Measurements from ENCODE around the gene UBE3C. TPM values are rescaled to one million over a fixed set of nuclear protein-coding genes. Genes with fewer than 3 reads are reported as not detected.
"Not testable (repeated sequence)": the region's sequence is repeated elsewhere in the genome, so short reads cannot be mapped to it uniquely, and the experiment has no call there.

The UBE3C gene
- total RNA-seq, 1 experiment from 2014 or later: 87.6 TPM

DNA sequence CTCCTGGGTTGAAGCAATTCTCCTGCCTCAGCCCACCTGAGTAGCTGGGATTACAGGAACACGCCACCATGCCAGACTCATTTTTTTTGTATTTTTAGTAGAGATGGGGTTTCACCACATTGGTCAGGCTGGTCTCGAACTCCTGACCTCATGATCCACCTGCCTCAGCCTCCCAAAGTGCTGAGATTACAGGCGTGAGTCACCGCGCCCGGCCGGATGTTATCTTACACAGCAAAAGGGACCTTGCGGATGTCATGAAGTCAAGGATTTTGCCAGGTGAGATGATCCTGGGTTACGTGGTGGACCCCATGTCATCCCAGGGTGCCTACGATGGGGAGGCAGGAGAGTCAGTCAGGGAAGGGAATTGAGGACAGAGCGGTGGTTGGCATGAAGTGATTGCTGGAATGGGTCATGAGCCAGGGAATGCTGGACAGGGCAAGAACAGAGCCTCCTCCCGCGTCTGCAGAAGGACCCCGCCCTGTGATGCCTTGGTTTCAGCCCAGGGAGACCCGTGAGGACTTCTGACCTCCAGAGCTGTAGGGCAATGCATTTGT, 8.7 kb upstream of the UBE3C start:
- TF ChIP-seq POLR2AphosphoS5 (IDR thresholded peaks at IDR 0.05; ENCODE audit: low read depth, low read length) (no peak), SIN3A (IDR thresholded peaks at IDR 0.05; ENCODE audit: borderline replicate concordance, insufficient read depth, low read depth, low read length) (no peak)
- CTCF ChIA-PET: interaction anchor here (0.7 to 1.2 kb wide), 2 partner anchors 21 to 33 kb away, joined by 8 to 10 read pairs; no protein-coding TSS in a partner anchor
- Histone ChIP-seq H3K27me3 (ENCODE audit: control insufficient read depth, insufficient read depth, low read length) (peaks cover 7% of the 10 kb centered on the region; the same call in 1 of the 2 replicates), H3K4me1 (ENCODE audit: control insufficient read depth, insufficient read depth, low read length) (no peaks in the 10 kb centered on the region), H3K27ac (ENCODE audit: low read length) (no peak overlapping the region), H3K9me3 (ENCODE audit: control insufficient read depth, insufficient read depth, low read depth, low read length) (no peaks in the 10 kb centered on the region), H3K4me3 (ENCODE audit: low read depth in 2 of 2, low read length in 2 of 2) (no peak overlapping the region), H3K36me3 (ENCODE audit: control insufficient read depth, insufficient read depth, low read length) (no peaks in the 10 kb centered on the region)
- BruUV-seq (replicated peaks): no TSS peak
- intact Hi-C loops (cut with micrococcal nuclease; ENCODE audit: unreplicated experiment) (loop anchor here (10.0 kb wide), 1 partner anchor 155 kb away; no protein-coding TSS in a partner anchor), in situ Hi-C loops (cut with HindIII; ENCODE audit: low pct_unique_long_range_greater_than_20kb, low sequenced_read_pairs) (no loop called here)
- DNase-seq (ENCODE audit: low read depth, low spot score): no peak
- no peak for ATAC-seq
- POLR2A ChIA-PET: no interaction called here

GRCh38 chr7:157130849-157131248, 7.9 kb upstream of the UBE3C start:
- intact Hi-C loops (cut with micrococcal nuclease; ENCODE audit: unreplicated experiment): loop anchor here (10.0 kb wide), 1 partner anchor 156 kb away; no protein-coding TSS in a partner anchor
- H3K36me3 ChIP-seq (ENCODE audit: control insufficient read depth, insufficient read depth, low read length); in situ Hi-C loops (cut with HindIII; ENCODE audit: low pct_unique_long_range_greater_than_20kb, low sequenced_read_pairs); H3K27ac ChIP-seq (ENCODE audit: low read length); BruUV-seq (replicated peaks); H3K4me1 ChIP-seq (ENCODE audit: control insufficient read depth, insufficient read depth, low read length); POLR2A ChIA-PET; ATAC-seq; H3K27me3 ChIP-seq (ENCODE audit: control insufficient read depth, insufficient read depth, low read length); H3K4me3 ChIP-seq (ENCODE audit: low read depth in 2 of 2, low read length in 2 of 2); DNase-seq (ENCODE audit: low read depth, low spot score); H3K9me3 ChIP-seq (ENCODE audit: control insufficient read depth, insufficient read depth, low read depth, low read length): not testable (repeated sequence)
- CTCF ChIA-PET: interaction anchor here (1.2 kb wide), 1 partner anchor 34 kb away, joined by 10 read pairs; no protein-coding TSS in a partner anchor

DNA sequence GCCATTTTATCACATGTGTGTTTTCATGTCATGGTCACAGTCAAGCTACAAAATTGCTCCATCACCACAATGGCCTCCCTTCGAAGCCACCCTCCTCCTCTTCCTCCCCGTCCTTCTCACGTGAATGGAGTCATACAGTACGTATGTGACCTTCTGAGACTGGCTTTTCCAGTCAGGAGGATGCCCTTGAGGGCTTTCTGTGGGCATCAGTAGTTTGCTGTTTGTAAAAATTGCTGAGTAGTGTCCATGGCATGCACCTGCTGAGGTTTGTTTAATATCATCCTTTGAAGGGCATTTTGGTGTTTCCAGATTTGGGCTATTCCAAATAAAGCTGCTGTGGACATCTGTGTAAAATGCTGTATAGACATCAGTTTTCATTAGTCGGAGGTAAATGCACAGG, 5.9 kb upstream of the UBE3C start:
- CTCF ChIA-PET: no interaction called here
- ATAC-seq (no peak), DNase-seq (ENCODE audit: low read depth, low spot score) (no peak)
- Histone ChIP-seq H3K27me3 (ENCODE audit: control insufficient read depth, insufficient read depth, low read length) (peaks cover 7% of the 10 kb centered on the region; the same call in 1 of the 2 replicates), H3K27ac (ENCODE audit: low read length) (no peak overlapping the region), H3K4me3 (ENCODE audit: low read depth in 2 of 2, low read length in 2 of 2) (no peak overlapping the region), H3K36me3 (ENCODE audit: control insufficient read depth, insufficient read depth, low read length) (no peaks in the 10 kb centered on the region), H3K9me3 (ENCODE audit: control insufficient read depth, insufficient read depth, low read depth, low read length) (no peaks in the 10 kb centered on the region), H3K4me1 (ENCODE audit: control insufficient read depth, insufficient read depth, low read length) (peaks cover 7% of the 10 kb centered on the region; the same call in 1 of the 2 replicates)
- TF ChIP-seq, protein P1, sequence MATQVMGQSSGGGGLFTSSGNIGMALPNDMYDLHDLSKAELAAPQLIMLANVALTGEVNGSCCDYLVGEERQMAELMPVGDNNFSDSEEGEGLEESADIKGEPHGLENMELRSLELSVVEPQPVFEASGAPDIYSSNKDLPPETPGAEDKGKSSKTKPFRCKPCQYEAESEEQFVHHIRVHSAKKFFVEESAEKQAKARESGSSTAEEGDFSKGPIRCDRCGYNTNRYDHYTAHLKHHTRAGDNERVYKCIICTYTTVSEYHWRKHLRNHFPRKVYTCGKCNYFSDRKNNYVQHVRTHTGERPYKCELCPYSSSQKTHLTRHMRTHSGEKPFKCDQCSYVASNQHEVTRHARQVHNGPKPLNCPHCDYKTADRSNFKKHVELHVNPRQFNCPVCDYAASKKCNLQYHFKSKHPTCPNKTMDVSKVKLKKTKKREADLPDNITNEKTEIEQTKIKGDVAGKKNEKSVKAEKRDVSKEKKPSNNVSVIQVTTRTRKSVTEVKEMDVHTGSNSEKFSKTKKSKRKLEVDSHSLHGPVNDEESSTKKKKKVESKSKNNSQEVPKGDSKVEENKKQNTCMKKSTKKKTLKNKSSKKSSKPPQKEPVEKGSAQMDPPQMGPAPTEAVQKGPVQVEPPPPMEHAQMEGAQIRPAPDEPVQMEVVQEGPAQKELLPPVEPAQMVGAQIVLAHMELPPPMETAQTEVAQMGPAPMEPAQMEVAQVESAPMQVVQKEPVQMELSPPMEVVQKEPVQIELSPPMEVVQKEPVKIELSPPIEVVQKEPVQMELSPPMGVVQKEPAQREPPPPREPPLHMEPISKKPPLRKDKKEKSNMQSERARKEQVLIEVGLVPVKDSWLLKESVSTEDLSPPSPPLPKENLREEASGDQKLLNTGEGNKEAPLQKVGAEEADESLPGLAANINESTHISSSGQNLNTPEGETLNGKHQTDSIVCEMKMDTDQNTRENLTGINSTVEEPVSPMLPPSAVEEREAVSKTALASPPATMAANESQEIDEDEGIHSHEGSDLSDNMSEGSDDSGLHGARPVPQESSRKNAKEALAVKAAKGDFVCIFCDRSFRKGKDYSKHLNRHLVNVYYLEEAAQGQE (IDR thresholded peaks at IDR 0.05; ENCODE audit: insufficient read depth in 1 of 2, low read depth in 2 of 2, low read length in 1 of 2): no peak
- TF ChIP-seq TCF7L2 (IDR thresholded peaks at IDR 0.05; ENCODE audit: low read depth, low read length) (no peak), SIN3A (IDR thresholded peaks at IDR 0.05; ENCODE audit: borderline replicate concordance, insufficient read depth, low read depth, low read length) (no peak), POLR2AphosphoS5 (IDR thresholded peaks at IDR 0.05; ENCODE audit: low read depth, low read length) (no peak), CTCF (IDR thresholded peaks at IDR 0.05) (no peak)
- intact Hi-C loops (cut with micrococcal nuclease; ENCODE audit: unreplicated experiment) (loop anchor here (10.0 kb wide), 1 partner anchor 158 kb away; no protein-coding TSS in a partner anchor), in situ Hi-C loops (cut with HindIII; ENCODE audit: low pct_unique_long_range_greater_than_20kb, low sequenced_read_pairs) (no loop called here)
- POLR2A ChIA-PET: no interaction called here
- BruUV-seq (replicated peaks): no TSS peak

Measured in Panc1 (cell line).